CD1c-positive myeloid dendritic cell (primary cell): Measurements from ENCODE around the gene PAX8.
"Not testable (repeated sequence)": the region's sequence is repeated elsewhere in the genome, so short reads cannot be mapped to it uniquely, and the experiment has no call there.

Experiments
- DNase-seq: peaks from one replicate; pipeline ENCODE4 v3.0.0-alpha.2; 2016; ENCODE audit errors: extremely low spot score

Gene PAX8

GRCh38 chr2:113288674-113289149 is 10.0 kb upstream of the PAX8 start:
- DNase-seq = not testable (repeated sequence)

- DNase-seq = not testable (repeated sequence)
Measured at GRCh38 chr2:113288117-113288673, 9.5 kb upstream of the PAX8 start.

DNA sequence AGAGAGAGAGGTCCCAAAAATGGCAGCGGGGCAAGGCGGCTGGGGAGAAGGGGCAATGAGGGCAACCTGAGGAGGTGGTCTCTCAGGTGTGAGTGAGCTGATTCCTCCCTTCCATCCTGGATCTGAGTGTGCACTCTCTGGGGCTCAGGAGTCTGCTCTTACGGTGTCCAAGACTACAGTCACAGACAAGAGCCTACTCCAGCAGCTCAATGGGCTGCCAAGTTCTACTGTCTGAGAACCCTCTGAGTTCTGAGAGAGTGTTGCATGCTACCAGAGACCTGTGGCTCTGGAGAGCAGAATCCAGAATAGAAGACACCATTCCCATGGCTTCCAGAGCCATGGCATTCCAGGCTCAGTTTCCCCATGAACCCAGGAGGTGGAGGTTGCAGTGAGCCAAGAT is 7.1 kb upstream of the PAX8 start:
- DNase-seq = no peak

DNA sequence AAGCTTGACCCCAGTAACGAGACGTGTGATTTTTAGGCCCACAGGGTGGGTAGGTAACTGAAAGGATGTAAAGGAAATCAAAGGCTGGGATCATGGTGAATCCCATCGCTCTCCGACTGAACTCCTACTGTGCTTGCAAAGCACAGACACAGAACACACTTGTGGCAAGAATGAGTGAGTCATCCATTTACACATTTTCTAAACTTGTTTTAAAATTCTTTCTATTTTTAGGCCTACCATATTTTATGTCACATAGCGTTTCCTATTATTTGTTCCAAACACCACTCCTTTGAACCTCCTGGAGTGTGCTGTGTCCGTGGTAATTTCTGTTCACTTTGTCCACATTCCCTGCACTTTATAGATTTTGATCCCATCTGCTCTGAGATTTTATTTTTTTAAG is 6.3 kb upstream of the PAX8 start:
- DNase-seq = not testable (repeated sequence)

- DNase-seq = no peak
Measured at GRCh38 chr2:113284476-113284875, 5.8 kb upstream of the PAX8 start.

- no peak for DNase-seq
Measured at GRCh38 chr2:113283704-113284284, 5.1 kb upstream of the PAX8 start.

DNA sequence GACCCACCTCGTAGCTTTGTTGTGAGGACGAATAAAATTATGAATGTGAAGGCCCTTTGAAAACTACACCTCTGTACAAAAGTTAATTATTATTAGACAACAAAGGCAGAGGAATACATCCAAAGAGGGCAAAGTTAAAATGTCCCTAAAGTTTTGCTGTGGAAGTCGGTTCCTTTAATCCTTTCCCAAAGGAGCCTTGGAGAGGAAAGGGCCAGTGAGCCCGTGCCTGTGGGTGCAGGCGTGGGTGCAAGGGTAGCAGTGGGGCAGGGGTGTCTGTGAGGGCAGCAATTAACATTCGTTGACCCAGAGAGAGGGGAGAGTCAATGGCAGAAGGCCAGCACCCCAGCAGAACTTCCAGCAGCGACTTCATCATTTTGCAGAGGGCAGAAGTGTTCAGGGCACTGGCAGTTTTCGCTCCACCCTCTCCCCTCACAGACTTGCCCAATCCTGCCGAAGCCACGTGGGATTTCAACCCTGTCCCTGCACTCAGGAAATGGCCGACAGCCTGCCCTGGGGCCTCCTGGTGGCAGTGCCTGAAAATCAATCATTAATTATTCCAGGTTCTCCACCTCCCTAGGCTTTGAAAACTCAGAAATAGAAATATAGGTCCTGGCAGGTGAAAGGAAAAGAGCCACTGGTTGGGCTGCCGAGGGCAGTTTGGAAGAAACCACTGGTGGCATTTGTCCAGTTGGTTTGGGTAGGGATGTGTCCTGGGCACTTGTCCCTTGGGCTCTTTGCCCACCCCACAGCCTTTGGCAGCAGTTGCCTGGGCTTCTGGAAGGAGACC is 4.2 kb upstream of the PAX8 start:
- peak; percentile 78 for DNase-seq

DNA sequence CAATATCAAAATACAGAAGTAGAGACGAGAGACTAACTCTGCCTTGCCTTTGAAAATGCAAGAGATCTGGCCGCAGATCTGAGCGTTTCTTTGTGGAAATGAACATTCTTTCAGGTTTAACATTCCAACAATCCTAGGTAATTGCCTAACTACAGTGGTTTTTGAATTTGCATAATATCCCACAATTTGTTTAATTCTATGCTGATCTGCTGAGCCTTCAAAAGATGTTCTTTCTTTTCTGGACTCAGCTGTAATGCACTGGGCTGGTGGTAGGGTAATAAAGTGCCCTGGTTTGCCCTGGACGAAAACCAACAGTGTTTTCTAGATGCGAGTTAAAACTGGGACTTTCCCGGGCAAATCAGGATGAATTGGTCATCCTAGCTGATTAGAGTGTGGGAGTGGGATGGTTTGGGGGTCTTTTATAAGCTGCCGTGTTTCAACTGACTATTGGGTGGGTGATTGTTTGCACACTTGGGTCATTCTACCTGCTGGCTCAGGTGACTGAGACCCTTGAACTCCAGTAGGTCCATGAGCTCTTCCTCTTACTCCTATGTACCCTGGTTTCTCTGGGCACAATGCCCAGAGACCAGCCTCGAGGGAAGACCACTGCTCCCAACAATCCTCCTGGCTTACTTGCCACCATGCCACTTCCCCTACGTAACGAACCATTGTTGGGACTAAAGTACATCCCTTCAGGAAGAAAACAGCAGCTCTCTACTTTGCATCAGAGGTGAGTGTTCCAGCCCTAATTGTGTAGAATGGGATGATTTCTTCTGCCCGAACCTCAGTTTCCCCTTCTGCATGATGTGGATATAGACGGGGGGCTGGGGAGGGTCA is 3.4 kb upstream of the PAX8 start:
- no peak for DNase-seq

DNA sequence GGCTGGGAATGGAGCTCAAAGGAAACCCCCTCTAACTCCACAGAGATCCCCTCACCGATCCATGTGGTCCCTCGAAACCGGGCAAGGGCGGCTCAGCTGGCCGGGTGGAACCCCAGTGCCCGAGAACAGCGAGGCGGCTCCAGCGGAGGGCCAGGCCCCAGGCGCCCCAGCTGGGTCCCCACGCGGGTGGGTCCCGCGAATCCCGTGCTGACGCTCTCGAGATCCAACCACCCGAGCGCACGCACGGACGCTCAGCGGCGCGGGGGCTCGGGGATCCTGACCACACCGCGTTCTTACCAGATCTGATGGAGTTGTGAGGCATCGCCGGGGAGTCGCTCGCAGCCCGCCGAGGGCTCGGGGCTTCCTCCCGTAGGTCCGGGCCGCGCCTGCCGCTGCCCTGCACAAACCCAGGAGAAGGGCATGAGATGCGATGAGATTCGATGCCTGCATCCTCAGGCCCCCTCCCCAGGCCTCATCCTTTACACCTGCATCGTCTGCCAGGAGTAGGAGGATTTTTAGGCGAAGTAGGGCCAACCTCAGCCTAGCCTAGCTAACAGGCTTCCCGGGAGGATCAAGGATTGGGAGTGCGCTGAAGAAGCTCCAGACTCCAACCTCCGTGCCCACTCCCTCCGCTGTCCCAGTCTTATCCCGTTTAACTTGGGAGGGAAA is 514 bp downstream of the PAX8 start:
- DNase-seq = no peak

DNA sequence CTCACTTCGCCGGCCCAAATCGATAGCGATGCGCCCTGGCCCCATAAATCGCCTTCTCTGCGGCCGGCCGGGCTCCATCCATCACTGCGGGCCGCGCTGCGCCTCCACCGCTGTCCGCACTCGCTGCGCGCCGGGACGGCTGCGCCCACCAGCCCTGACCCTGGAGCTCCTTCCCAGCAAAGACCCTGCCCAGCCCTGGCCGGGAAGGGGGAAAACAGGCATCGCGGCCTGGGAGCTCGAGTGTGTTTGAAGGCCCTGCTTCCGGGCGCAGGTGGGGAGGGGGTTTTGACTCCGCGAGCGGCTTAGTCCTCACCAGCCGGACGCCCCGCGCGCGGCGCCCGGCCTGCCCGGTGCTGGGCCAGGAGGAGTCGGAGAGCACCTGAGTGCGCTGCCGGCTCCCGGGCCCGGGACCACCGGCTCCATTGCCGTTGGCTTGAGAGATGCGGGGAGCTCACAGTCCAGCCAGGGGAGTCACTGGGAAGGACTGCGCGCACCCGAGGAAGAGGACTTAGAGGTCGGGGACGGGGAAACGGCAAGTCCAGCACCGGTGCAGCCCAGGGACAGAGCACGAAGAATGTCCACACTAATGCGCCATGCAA is 1.1 kb downstream of the PAX8 start:
- no peak for DNase-seq

DNA sequence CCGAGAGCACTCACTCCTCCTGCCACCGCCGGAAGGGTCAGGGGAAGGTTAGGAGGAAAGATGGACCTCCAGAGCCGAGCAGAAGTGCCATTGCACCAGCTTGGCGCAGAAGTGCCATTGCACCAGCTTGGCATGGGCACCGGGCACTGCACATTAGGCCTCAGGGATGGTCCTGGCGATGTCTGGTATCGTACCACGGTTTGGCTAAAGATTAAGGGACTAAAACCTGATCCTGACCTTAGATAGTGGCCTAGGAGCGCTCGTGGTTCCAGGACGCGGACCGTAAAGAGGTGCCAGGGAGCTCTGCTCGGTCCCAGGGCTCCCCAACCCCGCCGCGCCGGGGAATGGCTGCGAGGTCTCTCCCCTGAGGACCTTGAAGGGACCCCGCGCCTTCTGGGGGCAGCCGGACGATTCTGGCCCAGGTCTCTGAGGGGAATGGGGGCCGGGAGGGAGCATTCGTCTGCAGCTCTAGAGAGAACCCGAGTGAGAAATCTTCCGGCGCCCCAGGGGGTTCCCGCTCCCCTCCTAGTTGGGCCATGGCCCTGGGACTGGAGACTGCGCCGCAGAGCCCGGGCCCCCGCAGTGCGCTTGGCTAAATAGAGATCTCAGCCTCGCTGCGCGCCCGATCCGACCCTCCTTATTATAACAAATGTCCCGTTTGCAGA is 1.8 kb downstream of the PAX8 start:
- no peak for DNase-seq

GRCh38 chr2:113276216-113276760 is 2.4 kb downstream of the PAX8 start:
- no peak for DNase-seq

DNA sequence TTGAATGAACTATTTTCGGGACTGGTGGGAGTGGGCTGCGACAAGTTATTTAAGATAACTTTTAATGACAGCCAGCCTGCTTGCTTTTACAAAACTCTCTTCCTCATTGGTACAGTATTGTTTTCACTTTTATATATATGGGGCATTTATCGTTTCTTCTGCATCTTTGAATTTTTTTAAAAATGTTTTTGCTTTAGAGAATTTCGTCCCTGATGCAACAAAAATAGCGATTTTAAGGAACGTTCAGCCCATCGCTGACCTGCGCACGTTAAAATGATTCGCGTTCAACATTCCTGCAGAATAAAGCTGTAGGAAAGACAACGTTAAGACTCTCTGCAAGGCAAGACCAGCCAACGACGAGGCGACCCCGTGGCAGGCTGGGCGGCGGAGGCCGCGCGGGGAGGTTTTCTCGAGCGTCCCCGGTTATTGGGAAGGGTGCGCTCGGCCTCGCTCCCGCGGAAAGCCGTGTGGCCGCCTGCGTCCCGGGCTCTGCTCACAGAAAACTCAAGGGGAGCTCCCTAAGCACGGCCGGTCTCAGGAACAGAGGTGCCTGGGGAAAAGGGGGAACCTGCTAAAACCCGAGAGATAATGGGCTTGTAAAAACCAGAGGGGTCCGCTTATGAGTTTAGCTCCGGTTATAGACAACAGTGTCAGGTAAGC is 3.0 kb downstream of the PAX8 start:
- DNase-seq = no peak

GRCh38 chr2:113274432-113274831 is 4.3 kb downstream of the PAX8 start:
- no peak for DNase-seq

DNA sequence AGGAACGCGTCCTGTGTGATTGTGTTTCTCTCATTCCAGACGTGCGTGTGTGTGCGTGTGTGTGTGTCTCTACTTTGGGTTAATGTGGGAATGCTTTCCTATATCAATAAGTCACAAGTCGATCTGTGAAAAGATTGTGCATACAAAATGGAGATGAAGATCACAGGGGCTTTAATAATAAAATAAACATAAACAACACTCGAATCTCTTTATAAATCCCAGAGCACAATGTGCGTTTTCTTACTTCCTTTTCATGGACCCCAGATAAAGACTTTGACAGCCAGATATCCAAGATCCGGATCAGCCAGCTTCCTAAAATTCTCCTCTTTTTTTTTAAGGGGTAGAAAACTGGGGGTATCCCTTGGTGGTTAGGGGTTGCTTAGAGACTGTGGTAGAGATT is 4.7 kb downstream of the PAX8 start:
- DNase-seq = no peak

DNA sequence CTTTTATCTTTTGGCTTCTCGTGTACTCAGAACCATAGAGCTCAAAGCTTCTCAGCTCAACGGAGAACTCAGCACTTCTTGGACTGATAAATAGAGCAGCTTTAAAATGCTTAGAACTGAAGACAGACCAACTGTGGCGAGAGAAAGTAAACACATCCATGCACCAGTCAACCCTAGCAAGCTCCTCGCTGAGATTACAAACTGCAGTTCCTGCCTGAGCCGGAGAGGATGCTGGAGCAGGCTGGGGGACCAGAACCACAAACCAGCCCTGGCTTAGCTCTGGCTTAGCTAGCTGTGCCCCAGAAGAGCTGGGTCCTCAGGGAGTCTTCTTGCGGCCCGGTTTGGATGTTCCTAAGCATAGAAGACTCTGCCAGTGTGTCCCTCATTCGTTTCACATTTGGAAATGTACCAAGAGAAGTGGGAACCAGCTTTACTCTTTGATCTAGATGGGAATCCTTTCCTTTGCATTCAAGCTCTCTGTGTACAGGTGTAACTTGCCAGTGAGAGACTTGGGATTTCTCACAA is 5.6 kb downstream of the PAX8 start:
- DNase-seq = peak; percentile 20

- DNase-seq = no peak
Measured at GRCh38 chr2:113272477-113272876, 6.2 kb downstream of the PAX8 start.

- no peak for DNase-seq
Measured at GRCh38 chr2:113268621-113269360, 9.9 kb downstream of the PAX8 start.

GRCh38 chr2:113266431-113266830 is 12.3 kb downstream of the PAX8 start:
- no peak for DNase-seq
